Astrocyte of the cerebellum (primary cell): ENCODE measurements around the gene TRIAP1.

ENCODE experiments used
- DNase-seq: peaks from one replicate; pipeline ENCODE4 v3.0.0-alpha.2; 2011; ENCODE audit warnings: low read depth
- H3K4me3 ChIP-seq: 2 replicates; pipeline ENCODE4 v1.5.1; 2011; ENCODE audit warnings: mild to moderate bottlenecking, low read depth, low read length, moderate library complexity
- in situ Hi-C: cut with HindIII; loops from 2 replicates; pipeline ENCODE4 v1.10.0; 2017; ENCODE audit warnings: low sequenced_read_pairs
- TF ChIP-seq, protein P1 (sequence below): IDR thresholded peaks from 2 replicates; pipeline ENCODE4 v1.5.1; 2012; ENCODE audit warnings: low read length, low read depth, moderate library complexity, mild to moderate bottlenecking; ENCODE audit errors: missing control alignments

Gene TRIAP1

DNA sequence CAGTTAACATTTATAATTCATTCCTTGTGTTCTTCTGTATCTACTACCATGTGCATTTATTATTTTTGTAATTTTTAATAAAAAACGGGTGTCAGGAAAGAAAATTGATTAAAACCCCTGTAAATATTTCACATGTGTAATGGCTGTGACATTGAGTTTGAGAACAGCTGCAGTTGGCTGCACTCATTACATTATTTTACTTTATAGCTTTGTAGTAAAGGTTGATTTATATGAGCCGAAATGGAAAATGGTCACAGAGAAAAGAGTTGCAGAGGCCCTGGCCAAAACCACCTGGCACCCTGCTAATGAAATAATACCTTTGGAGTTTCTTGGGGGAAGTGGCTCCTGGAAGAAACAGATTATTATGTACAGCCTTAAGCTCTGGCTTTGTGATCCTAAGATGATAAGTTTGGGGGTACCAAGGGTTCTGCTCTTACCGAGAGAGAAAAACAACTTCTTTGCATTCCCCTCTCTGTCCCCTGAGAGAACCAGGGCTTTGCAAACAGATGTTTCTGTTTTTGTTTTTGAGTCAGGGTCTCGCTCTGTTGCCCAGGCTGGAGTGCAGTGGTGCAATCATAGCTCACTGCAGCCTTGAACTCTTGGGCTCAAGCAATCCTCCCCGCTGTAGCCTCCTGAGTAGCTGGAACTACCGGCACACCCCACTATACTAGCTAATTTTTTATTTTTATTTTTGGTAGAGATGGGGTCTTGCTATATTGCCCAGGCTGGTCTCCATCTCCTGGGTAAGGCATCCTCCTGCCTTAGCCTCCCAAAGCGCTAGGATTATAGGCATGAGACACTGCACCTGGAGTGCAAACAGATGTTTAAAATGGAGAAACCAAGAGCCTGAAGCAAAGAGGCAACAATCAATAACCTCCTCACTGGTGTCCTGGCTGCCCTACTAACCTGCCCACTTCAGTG lies 40.0 kb upstream of the TRIAP1 start:
- in situ Hi-C loops = no loop called here

DNA sequence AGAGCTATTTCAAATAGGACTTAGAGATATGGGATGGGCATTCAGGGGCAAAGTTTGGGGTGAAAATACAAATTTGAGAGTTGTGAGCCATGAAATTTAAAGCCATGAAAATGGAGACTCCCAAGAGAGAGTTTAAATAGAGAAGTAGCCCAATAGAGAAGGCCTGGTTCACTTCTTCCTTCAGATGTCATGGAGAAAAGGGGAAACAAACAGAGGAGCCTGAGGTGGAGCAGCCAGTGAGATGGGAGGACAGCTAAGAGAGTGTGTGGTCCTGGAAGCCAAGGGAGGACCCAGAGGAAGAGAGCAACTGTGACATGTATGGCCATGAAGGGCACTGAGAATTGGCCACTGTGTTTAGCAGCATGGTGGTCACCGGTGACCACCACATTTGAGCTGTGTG lies 37.4 kb upstream of the TRIAP1 start:
- DNase-seq = no peak
- in situ Hi-C loops = no loop called here
- TF ChIP-seq, protein P1, sequence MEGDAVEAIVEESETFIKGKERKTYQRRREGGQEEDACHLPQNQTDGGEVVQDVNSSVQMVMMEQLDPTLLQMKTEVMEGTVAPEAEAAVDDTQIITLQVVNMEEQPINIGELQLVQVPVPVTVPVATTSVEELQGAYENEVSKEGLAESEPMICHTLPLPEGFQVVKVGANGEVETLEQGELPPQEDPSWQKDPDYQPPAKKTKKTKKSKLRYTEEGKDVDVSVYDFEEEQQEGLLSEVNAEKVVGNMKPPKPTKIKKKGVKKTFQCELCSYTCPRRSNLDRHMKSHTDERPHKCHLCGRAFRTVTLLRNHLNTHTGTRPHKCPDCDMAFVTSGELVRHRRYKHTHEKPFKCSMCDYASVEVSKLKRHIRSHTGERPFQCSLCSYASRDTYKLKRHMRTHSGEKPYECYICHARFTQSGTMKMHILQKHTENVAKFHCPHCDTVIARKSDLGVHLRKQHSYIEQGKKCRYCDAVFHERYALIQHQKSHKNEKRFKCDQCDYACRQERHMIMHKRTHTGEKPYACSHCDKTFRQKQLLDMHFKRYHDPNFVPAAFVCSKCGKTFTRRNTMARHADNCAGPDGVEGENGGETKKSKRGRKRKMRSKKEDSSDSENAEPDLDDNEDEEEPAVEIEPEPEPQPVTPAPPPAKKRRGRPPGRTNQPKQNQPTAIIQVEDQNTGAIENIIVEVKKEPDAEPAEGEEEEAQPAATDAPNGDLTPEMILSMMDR = no peak
- H3K4me3 ChIP-seq = no peak overlapping the region

More for the DNA sequence above, 40.0 kb upstream of the TRIAP1 start:
- H3K4me3 ChIP-seq = no peak overlapping the region
- no peak for DNase-seq
- TF ChIP-seq, protein P1 = no peak

DNA sequence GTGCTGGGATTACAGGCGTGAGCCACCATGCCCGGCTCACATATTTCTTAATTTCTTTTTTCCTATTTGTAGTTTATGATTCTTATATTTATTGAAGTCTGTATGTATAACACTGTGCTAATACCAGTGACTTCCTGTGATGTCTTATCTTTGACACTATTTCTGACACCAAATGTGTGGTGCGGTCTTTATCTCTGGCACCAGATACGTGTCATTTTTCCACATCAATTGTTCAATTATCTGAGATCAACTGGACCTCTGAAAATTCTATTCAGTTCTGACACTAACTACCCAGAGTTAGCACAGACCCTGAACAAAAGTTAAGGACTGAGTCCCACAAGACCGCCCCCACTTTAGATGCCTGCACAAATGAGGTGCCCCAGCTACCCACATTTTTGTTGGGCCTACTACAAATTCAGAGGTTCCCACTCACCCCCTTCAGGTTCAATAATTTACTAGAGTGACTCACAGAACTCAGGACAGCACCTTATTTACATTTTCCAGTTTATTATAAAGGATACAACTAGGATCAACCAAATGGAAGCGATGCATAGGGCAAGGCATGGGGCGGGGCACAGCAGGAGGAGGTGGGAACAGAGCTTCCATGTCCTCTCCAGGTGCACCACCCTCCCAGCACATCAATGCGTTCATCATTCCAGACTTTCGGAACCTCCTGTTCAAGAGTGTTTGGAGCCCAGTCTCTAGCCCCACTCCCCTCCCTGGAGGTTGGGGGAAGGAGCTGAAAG lies 35.0 kb upstream of the TRIAP1 start:
- in situ Hi-C loops = no loop called here
- TF ChIP-seq, protein P1 = no peak
- H3K4me3 ChIP-seq = no peak overlapping the region
- no peak for DNase-seq

DNA sequence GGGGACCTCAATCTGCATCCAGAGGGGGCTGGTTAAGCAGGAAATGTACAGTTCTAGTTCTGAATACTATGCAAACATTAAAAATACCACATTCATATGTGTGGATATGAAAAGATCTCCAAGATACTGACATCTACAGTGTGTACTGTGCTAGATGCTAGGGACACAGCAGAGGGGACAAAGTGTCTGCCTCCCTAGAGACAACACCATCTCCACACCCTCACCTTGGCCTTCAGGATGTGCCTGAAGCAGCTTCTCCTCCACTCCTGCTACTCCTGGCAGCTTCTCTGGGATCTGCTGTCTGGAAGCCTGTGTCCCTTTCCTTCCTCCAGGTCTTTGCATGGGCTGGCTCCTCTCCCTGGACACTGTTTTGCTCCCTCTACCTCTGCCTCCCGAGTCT lies 34.0 kb upstream of the TRIAP1 start:
- no peak for DNase-seq
- TF ChIP-seq, protein P1 = no peak
- H3K4me3 ChIP-seq = no peak overlapping the region
- in situ Hi-C loops = no loop called here

DNA sequence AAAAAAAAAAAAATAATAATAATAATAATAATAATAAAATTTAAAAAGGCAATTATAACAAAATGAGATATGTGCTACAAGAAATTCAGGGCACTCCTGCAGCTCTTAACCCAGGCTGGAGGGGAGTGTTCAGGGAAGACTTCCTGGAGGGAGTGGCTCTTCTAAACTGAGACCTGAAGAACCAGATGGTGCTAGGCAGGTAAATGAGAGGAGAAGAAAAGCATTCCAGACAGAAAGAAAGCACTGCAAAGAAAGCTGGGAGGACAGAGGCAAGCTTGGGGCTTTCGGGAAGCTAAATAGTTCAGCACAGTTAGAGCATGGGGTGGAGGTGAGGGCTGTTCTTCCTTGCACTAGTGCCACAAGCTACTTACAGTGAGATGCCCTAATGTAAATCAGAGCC lies 33.3 kb upstream of the TRIAP1 start:
- TF ChIP-seq, protein P1 = no peak
- in situ Hi-C loops = no loop called here

DNA sequence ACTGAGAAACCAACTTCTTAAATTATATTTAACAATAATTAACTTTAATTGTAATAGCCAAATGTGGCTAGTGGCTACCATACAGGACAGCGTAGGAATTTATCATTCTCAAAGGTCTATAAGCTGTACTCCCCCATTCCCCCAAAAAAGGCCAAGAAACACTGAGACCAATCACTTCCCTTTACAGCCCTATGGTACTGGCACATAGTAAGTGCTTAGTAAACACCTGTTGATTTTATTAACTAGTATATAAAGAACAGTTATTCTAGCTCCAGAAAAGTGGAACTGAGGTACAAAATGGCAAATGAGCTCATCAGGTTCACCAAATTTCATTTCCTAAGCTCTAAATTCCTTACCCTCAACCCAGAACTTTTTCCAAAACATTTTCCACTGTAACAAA lies 29.5 kb upstream of the TRIAP1 start:
- no peak overlapping the region for H3K4me3 ChIP-seq
- in situ Hi-C loops = no loop called here
- TF ChIP-seq, protein P1 = no peak
- DNase-seq = no peak

More for the DNA sequence above, 33.3 kb upstream of the TRIAP1 start:
- no peak for DNase-seq
- no peak overlapping the region for H3K4me3 ChIP-seq
